GM19397 (cell line): Measurements from ENCODE around the gene YRDC.

Source experiments
- ATAC-seq: cut with Tn5 transposase; IDR thresholded peaks from one replicate; pipeline ENCODE4 v1.9.1; 2021; ENCODE audit warnings: mild to moderate bottlenecking, moderate library complexity; ENCODE audit not compliant: unreplicated experiment

Gene YRDC

GRCh38 chr1:37822906-37823815 lies 15.2 kb upstream of the YRDC start:
- no peak for ATAC-seq

- no peak for ATAC-seq
Observed at GRCh38 chr1:37821481-37821880, 13.5 kb upstream of the YRDC start.

GRCh38 chr1:37817481-37817880 lies 9.5 kb upstream of the YRDC start:
- no peak for ATAC-seq

GRCh38 chr1:37814252-37814651 lies 6.2 kb upstream of the YRDC start:
- ATAC-seq = no peak

GRCh38 chr1:37813529-37814145 lies 5.6 kb upstream of the YRDC start:
- ATAC-seq = no peak

GRCh38 chr1:37811027-37811655 lies 3.1 kb upstream of the YRDC start:
- no peak for ATAC-seq

- no peak for ATAC-seq
Observed at GRCh38 chr1:37809942-37810341, 1.9 kb upstream of the YRDC start.

- peak; percentile 36 for ATAC-seq
Observed at GRCh38 chr1:37808369-37809319, 636 bp upstream of the YRDC start.

- ATAC-seq = no peak
Observed at GRCh38 chr1:37807220-37807554, 821 bp downstream of the YRDC start.

GRCh38 chr1:37802439-37802838 lies 5.6 kb downstream of the YRDC start:
- ATAC-seq = no peak

- ATAC-seq = no peak
Observed at GRCh38 chr1:37797750-37798345, 10.2 kb downstream of the YRDC start.

- no peak for ATAC-seq
Observed at GRCh38 chr1:37795340-37796125, 12.5 kb downstream of the YRDC start.

GRCh38 chr1:37794372-37795339 lies 13.4 kb downstream of the YRDC start:
- ATAC-seq = peak; percentile 29

GRCh38 chr1:37793773-37794371 lies 14.1 kb downstream of the YRDC start, which contains the start of gene MANEAL:
Gene MANEAL, plus strand, starts transcription at chr1:37793847. Its CDS starts 336 bp downstream, at chr1:37794183.
- peak; percentile 67 for ATAC-seq

GRCh38 chr1:37792943-37793686 lies 14.9 kb downstream of the YRDC start:
- no peak for ATAC-seq

- no peak for ATAC-seq
Observed at GRCh38 chr1:37782491-37782890, 25.5 kb downstream of the YRDC start.

GRCh38 chr1:37778654-37779053 lies 29.4 kb downstream of the YRDC start:
- ATAC-seq = no peak
